Measurements from ENCODE around the gene TRPC1.

DNA sequence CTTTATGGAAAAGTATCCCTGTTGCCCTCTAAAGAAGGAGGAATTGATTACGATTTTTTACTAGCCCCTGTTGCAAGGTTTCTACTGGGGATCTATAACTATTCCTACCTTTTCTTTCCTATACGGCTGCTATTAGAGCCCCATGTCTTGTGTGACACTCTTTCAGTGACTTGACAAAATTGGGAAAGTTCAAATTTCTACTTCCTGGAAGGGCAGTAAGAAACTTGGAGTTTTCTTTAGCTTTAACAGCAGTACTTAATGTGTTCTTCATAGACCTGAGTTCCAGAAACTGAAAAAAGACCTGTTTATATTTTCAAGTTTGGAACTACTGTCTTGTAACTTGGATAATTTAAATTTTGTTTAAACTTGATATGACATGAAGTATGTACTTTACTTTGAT is 54.7 kb downstream of the TRPC1 start:
- TF ChIP-seq, protein P1, sequence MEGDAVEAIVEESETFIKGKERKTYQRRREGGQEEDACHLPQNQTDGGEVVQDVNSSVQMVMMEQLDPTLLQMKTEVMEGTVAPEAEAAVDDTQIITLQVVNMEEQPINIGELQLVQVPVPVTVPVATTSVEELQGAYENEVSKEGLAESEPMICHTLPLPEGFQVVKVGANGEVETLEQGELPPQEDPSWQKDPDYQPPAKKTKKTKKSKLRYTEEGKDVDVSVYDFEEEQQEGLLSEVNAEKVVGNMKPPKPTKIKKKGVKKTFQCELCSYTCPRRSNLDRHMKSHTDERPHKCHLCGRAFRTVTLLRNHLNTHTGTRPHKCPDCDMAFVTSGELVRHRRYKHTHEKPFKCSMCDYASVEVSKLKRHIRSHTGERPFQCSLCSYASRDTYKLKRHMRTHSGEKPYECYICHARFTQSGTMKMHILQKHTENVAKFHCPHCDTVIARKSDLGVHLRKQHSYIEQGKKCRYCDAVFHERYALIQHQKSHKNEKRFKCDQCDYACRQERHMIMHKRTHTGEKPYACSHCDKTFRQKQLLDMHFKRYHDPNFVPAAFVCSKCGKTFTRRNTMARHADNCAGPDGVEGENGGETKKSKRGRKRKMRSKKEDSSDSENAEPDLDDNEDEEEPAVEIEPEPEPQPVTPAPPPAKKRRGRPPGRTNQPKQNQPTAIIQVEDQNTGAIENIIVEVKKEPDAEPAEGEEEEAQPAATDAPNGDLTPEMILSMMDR (IDR thresholded peaks at IDR 0.05) = no peak
- TF ChIP-seq POLR2A (IDR thresholded peaks at IDR 0.05) = no peak
